ENCODE results near the gene TBX19. TPM values are rescaled to one million over a fixed set of nuclear protein-coding genes. Genes with fewer than 3 reads are reported as not detected.

Gene TBX19
- total and polyA plus RNA-seq, 8 donors: 0.61 to 2.9 (median 1.2) TPM; not detected in 2

- Histone ChIP-seq H3K4me3 (no peak overlapping the region), H3K27me3 (no peaks in the 10 kb centered on the region), H3K9me3 (no peaks in the 10 kb centered on the region), H3K27ac (no peak overlapping the region), H3K36me3 (peaks cover 26 to 99% (median 96%) of the 10 kb centered on the region in 4 donors), H3K4me1 (peaks cover 17 to 25% (median 21%) of the 10 kb centered on the region in 4 donors)
- DNase-seq: no peak
- 81 to 90% (median 87%) methylated on average over 7 of the region's 7 CpGs for WGBS, 5 donors
- intact Hi-C loops (cut with DNase I; ENCODE audit: low total_unique reads): no loop called here
- TF ChIP-seq EP300 (IDR thresholded peaks at IDR 0.05): no peak
- no peak for TF ChIP-seq POLR2AphosphoS5 (IDR thresholded peaks at IDR 0.05)
- no peak for TF ChIP-seq POLR2A (IDR thresholded peaks at IDR 0.05)
- TF ChIP-seq CTCF (IDR thresholded peaks at IDR 0.05): no peak
These were observed 43.7 kb upstream of the TBX19 start for GRCh38 chr1:168236836-168237611.

DNA sequence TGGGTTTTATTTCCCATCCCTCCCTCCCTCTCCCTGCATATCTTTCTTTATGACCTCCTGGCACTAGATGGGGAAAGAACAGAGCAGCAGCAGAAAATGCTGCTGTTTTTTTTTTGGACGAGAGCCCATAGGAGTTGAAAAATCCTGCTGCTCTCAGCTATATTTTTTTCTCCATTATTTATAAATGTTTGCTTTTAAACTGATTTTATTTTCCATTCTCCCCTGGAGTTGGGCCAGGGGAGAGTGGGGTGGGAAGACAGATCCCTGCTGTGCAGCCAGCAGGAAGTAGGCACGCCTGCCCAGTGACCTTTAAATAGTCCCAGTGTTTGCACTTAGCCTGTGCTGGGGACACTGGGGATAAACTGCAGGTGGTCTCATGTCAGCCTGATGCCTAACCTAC is 37.5 kb upstream of the TBX19 start:
- Histone ChIP-seq H3K4me1 (peaks cover 16 to 40% (median 28%) of the 10 kb centered on the region in 4 donors), H3K27ac (peak overlapping the region in 4 of 5 donors; percentile 41 to 69 (median 58)), H3K36me3 (peaks cover 43 to 94% (median 88%) of the 10 kb centered on the region in 4 donors), H3K4me3 (no peak overlapping the region), H3K27me3 (no peaks in the 10 kb centered on the region), H3K9me3 (no peaks in the 10 kb centered on the region)
- TF ChIP-seq CTCF (IDR thresholded peaks at IDR 0.05): no peak
- peak in 1 of 3 donors; percentile 42 for TF ChIP-seq POLR2AphosphoS5 (IDR thresholded peaks at IDR 0.05)
- intact Hi-C loops (cut with DNase I; ENCODE audit: low total_unique reads): no loop called here
- peak; percentile 39 to 75 for DNase-seq
- 10 to 28% (median 20%) methylated on average over 2 of the region's 2 CpGs for WGBS, 5 donors

DNA sequence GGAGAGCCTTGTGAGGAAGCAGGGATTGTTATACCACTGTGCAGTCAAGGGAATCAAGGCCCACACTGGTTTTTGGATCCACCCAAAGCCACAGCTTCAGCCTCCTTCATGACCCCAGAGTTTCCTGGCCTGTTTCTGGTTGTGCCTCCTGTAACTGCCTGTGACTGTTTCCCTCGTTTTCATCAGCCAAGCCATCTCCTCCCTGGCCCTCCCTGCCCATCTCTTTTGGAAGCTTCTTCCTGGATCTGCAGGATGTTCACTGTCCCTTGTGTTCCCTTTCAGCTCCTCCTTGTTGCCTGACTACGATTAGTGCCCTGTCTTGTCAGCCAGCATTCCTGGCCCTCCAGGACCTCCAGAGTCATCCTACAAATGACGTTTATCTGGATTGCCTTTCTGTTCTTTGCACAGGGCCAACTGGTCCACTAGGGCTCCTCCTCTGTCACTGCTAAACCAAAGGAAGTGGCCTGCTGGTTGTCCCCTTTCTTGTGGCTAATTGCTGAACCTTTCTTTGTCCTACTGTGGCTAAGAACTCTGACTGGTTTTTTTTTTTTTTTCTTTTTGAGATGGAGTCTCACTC is 37.0 kb upstream of the TBX19 start:
- WGBS, 5 donors: 10 to 33% (median 20%) methylated on average over 3 of the region's 3 CpGs
- intact Hi-C loops (cut with DNase I; ENCODE audit: low total_unique reads): no loop called here
- H3K36me3 ChIP-seq: peaks cover 39 to 94% (median 84%) of the 10 kb centered on the region in 4 donors

More for the DNA sequence above, 37.0 kb upstream of the TBX19 start:
- peak overlapping the region in 4 of 5 donors; percentile 41 to 69 (median 58) for H3K27ac ChIP-seq
- DNase-seq: peak in 1 of 2 donors; percentile 18
- H3K27me3 ChIP-seq: no peaks in the 10 kb centered on the region
- peaks cover 16 to 40% (median 28%) of the 10 kb centered on the region in 4 donors for H3K4me1 ChIP-seq
- no peak overlapping the region for H3K4me3 ChIP-seq
- TF ChIP-seq POLR2AphosphoS5 (IDR thresholded peaks at IDR 0.05) (no peak), EP300 (IDR thresholded peaks at IDR 0.05) (no peak), POLR2A (IDR thresholded peaks at IDR 0.05) (no peak), CTCF (IDR thresholded peaks at IDR 0.05) (no peak)
- no peaks in the 10 kb centered on the region for H3K9me3 ChIP-seq
